T-helper 2 cell treated with Interferon-gamma antibody and Interleukin-4, amounts not matched to agents 5 μg/mL and 100 μg/mL, for 36 hours (primary cell): Measurements from ENCODE around the gene PPARG.
A peak's percentile ranks its signal among the peaks of the same experiment; 100 is the strongest.

Experiments used
- DNase-seq: peaks from one replicate; pipeline ENCODE4 v3.0.0; 2021; ENCODE audit warnings: low spot score
- H3K27ac Mint-ChIP-seq: one replicate; pipeline ENCODE4 v1.8.0; 2021; ENCODE audit warnings: mild to moderate bottlenecking, mixed read lengths
- H3K27me3 Mint-ChIP-seq: one replicate; pipeline ENCODE4 v1.8.0; 2021; ENCODE audit warnings: low read depth, mixed read lengths
- H3K36me3 Mint-ChIP-seq: one replicate; pipeline ENCODE4 v1.8.0; 2021; ENCODE audit warnings: low read depth, mixed read lengths
- H3K4me1 Mint-ChIP-seq: one replicate; pipeline ENCODE4 v1.8.0; 2021; ENCODE audit warnings: low read depth, mixed read lengths
- H3K4me3 Mint-ChIP-seq: one replicate; pipeline ENCODE4 v1.8.0; 2022; ENCODE audit warnings: mild to moderate bottlenecking, moderate library complexity, mixed read lengths
- H3K9me3 Mint-ChIP-seq: one replicate; pipeline ENCODE4 v1.8.0; 2021; ENCODE audit warnings: mixed read lengths

The PPARG gene

DNA sequence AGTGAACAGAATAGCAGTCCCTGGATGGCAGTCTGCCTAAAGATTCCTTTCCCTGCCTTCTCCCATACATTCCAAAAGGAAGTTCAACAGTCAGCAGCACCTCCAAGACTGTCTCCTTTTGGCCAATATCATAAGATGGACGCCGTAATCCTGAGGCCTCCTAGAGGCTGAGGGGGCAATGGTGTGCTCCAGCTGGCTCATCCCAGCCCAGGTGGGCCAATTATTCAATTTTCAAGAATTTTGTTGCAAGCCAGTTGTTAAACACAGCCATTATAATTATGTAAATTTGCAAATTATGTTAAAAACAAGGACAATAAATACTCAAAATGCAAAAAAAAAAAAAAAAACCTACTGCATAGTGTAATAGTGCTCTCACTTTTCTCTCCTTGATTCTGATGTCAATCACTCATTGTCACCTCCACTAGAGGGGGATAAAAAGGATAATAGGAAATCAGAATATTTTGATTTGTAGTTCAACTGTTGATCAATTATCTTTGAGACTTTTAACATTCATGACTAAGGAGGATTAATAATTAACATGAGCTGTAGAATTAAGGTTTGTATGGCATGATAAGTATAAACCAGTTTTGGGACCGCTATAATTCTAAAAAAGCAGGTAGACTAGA lies 40.1 kb downstream of the PPARG start:
- H3K27me3 Mint-ChIP-seq = no peaks in the 10 kb centered on the region
- H3K27ac Mint-ChIP-seq = no peak overlapping the region
- H3K9me3 Mint-ChIP-seq = no peaks in the 10 kb centered on the region
- no peaks in the 10 kb centered on the region for H3K36me3 Mint-ChIP-seq
- no peak for DNase-seq
- H3K4me1 Mint-ChIP-seq = peaks cover 4% of the 10 kb centered on the region
- no peak overlapping the region for H3K4me3 Mint-ChIP-seq

DNA sequence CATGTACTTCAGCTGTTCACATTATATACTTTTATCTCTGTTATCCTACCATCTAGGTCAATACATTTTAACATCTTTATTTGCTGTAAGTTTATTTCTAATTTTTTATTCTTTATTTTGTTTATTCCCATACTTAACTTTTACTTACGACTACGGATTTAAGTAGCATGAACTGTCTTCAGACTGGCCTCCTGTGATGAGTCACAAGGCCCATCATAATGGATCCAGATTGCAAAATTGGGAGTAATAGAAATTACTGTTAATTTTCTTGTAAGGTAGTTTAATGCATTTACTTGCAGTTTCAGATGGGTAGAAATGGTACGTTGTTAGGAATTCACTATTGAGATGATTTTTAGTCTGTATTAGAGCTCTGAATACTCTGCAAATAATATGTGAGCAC lies 45.9 kb downstream of the PPARG start:
- no peak overlapping the region for H3K4me3 Mint-ChIP-seq
- no peak for DNase-seq
- no peaks in the 10 kb centered on the region for H3K9me3 Mint-ChIP-seq
- H3K27me3 Mint-ChIP-seq = no peaks in the 10 kb centered on the region
- no peaks in the 10 kb centered on the region for H3K36me3 Mint-ChIP-seq
- H3K27ac Mint-ChIP-seq = no peak overlapping the region
- H3K4me1 Mint-ChIP-seq = peaks cover 20% of the 10 kb centered on the region

DNA sequence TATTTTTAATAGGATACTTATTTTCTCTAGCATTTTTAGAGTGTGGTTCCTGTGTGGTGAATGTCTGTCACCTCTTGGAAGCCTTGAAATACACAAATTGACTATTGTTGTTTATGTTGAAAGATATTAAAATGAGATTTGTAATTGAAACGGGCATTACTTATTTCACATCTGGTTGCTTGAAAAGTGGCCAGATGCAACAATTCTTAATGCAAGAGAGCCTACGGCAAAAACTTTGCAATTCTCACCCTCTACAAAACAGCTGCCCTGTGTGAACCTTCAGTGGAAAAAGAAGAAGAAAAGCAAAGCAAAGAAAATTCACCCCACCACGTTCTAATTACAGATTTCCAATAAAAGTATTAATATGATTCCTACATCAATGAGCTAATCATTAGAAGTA lies 46.6 kb downstream of the PPARG start:
- Mint-ChIP-seq H3K27ac (no peak overlapping the region), H3K9me3 (no peaks in the 10 kb centered on the region), H3K27me3 (no peaks in the 10 kb centered on the region)

DNA sequence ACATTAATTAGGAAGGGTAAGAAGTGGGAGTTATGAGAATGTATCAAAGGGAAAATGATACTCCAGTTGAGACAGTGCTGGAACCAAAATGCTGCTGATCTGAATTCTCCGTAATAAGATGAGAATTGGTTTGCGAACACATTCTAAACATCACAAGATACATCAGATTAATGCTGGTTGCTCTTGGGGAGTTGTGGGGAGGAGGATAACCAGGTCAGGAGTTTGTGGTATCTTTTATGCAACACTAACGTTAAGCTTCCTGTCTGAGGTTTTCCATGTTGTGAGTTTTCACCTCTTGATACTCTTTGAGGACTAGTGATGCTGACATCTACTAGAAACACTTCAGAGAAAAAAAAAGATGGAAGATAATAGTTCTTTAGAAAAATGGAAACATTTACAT lies 47.2 kb downstream of the PPARG start:
- Mint-ChIP-seq H3K4me1 (peaks cover 20% of the 10 kb centered on the region), H3K4me3 (peak overlapping the region; percentile 65), H3K9me3 (no peaks in the 10 kb centered on the region), H3K36me3 (no peaks in the 10 kb centered on the region), H3K27ac (peak overlapping the region; percentile 60), H3K27me3 (no peaks in the 10 kb centered on the region)
- peak; percentile 51 for DNase-seq

More for the DNA sequence above, 46.6 kb downstream of the PPARG start:
- no peak for DNase-seq
- Mint-ChIP-seq H3K4me3 (peak overlapping the region; percentile 65), H3K36me3 (no peaks in the 10 kb centered on the region), H3K4me1 (peaks cover 20% of the 10 kb centered on the region)

DNA sequence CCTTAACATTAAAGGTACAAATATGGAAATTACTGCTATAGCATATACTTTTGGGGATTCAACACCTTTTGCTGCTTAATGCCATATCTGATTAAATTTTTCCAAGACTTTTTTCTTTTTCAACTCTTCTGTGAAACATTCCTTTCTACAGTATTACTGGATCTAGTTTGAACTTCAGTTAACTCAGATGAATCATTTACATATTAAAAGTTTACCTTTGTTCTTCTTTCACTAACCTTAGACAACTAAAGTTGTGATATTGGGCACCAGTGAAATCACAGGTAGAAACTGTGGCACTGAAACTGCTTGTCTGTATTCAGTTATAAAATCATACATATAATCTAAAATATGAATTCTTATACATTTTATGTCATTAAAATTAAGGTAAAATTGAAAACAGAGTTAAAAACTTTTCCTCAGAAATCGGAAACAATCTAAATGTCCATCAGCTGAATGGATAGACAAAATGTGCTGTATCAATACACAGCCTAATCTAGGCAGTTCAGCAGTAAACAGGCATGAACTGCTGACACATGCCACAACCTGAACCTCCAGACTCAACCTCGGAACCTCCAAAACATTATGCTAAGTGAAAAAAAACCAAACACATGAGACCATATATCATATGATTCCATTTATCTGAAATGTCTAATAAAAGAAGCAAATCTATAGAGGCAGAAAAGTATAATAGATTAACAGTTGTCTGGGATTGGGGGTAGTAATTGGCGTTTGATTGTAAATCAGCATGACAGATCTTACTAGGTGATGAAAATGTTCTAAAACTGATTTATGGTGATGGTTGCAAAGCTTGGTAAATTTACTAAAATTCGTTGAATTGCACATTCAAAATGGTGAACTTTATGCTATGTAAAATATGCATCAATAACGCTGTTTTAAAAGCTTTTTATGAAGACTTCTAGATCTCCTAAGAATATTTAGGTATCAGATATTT lies 50.0 kb downstream of the PPARG start:
- H3K9me3 Mint-ChIP-seq = no peaks in the 10 kb centered on the region
- no peaks in the 10 kb centered on the region for H3K36me3 Mint-ChIP-seq
- no peak overlapping the region for H3K27ac Mint-ChIP-seq
- no peak overlapping the region for H3K4me3 Mint-ChIP-seq
- H3K27me3 Mint-ChIP-seq = no peaks in the 10 kb centered on the region
- no peak for DNase-seq
- H3K4me1 Mint-ChIP-seq = peaks cover 20% of the 10 kb centered on the region

DNA sequence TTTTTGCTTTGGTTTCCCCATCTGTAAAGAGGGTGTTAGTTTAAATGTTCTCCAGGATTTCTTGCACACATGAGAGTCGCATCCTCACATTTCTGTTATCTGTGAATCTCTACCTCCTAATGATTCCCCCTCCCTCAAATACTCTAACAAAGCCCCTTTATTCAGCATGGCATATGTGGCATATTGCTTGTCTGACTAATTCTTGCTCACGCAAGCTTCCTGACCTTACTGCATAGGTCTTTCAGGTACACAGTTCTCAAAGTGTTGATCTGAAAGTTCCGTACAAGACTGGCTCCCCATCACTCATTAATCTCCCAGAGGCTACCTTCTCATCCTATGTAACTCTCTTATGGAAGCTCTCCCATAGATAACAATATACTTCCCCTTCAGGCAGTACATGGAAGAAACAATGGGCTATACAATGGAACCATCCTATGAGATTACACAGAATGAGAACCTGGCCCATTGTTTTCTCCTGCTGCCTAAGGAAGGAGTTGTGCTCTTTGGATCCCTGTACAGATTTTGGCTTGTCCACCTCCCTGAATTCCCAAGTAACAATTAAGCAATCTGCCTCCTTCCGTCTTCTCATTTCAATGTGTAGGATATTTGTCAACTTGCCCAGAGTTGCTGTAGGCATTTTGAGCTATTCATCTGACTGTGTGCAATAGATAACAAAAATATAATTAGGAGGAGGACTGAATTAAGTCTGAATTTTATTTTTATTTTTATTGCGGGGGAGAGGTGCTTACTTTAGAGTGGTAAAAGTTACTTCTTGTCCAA lies 51.0 kb downstream of the PPARG start:
- H3K4me1 Mint-ChIP-seq = peaks cover 20% of the 10 kb centered on the region
- no peaks in the 10 kb centered on the region for H3K27me3 Mint-ChIP-seq
- no peak overlapping the region for H3K4me3 Mint-ChIP-seq
- no peak overlapping the region for H3K27ac Mint-ChIP-seq
- no peaks in the 10 kb centered on the region for H3K36me3 Mint-ChIP-seq
- H3K9me3 Mint-ChIP-seq = no peaks in the 10 kb centered on the region
- DNase-seq = no peak

DNA sequence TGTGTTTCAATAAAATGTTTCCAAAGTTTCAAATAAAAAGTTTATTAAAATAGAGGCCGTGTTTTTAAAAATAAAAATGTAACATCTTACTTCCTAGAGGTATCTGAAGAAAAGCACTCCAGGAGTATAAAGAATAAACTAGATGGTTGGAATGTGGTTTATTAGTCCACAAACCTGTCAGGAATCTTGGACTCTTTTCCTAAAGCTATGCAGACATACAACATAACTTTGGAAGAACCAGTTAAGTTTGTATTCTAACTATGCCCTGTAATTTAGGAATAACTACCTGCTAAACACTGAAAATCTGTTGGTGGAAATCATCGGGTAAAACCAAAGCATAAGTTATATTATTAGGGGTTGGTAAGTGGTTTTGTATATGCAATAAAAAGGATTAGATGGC lies 51.6 kb downstream of the PPARG start:
- DNase-seq = no peak
- H3K27me3 Mint-ChIP-seq = no peaks in the 10 kb centered on the region

DNA sequence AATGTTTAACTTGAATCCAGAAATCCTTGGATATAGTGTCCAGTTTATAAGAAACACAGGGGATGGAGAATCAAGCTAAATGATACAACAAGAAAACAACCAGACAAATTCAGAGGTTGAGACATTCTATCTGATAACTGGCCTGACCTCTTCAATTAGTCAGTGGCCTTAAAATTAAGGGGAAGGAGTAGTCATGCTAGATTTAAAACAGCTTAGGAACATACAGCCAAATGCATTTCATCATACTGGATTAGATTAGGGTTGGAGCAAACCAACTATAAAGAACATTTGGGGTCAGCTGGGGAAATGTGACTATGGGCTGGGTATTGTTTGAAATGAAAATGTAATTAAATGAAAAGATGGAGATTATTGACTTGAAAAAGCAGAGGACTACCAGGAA lies 53.3 kb downstream of the PPARG start:
- Mint-ChIP-seq H3K27ac (no peak overlapping the region), H3K4me3 (no peak overlapping the region), H3K36me3 (no peaks in the 10 kb centered on the region), H3K9me3 (no peaks in the 10 kb centered on the region), H3K27me3 (no peaks in the 10 kb centered on the region), H3K4me1 (peaks cover 9% of the 10 kb centered on the region)
- no peak for DNase-seq

More for the DNA sequence above, 51.6 kb downstream of the PPARG start:
- Mint-ChIP-seq H3K9me3 (no peaks in the 10 kb centered on the region), H3K36me3 (no peaks in the 10 kb centered on the region), H3K27ac (no peak overlapping the region), H3K4me1 (peaks cover 19% of the 10 kb centered on the region), H3K4me3 (no peak overlapping the region)

DNA sequence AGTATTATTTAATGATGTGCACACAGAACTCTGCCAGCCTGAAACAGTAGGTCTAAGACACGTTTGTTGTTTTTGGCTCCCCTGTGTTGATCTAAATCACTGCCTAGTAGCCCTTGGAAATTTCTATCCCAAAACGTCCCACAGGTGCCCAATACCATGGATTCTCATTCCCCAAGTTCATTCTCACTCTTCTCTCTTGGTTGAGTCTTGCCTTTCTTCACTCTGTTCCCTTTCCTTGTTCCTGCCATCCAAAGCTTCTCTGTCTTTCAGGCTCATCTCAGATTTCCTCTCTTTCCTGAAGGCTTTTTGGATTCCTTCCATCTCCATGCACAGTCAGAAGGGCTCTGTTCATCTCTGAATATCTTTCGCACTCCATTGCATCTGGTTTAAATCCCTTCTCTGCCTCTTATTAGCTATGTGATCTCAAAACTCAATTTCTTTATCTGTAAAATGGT lies 54.2 kb downstream of the PPARG start:
- Mint-ChIP-seq H3K27ac (no peak overlapping the region), H3K36me3 (no peaks in the 10 kb centered on the region), H3K4me3 (no peak overlapping the region), H3K9me3 (no peaks in the 10 kb centered on the region), H3K27me3 (peaks cover 4% of the 10 kb centered on the region), H3K4me1 (peaks cover 7% of the 10 kb centered on the region)
- DNase-seq = no peak

DNA sequence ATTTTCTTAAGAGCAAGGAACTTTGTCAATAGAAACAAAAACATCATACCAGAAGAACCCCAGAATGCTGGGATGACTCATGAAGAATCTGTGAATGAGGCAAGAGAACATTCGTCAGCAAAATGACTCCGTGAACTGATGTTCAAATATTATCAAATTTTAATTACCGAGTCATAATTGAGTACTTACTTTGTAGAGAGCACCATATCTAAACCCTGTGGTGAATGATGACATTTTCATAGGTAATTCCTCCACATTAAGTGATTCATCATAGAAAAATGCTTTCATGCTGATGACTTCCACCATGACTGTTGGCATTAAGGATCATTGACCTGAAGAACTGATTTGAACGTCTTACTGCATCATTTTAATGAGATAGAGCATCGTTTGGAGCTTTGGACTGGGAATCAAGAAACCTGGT lies 56.3 kb downstream of the PPARG start:
- no peak for DNase-seq
- peaks cover 4% of the 10 kb centered on the region for H3K27me3 Mint-ChIP-seq
- no peak overlapping the region for H3K27ac Mint-ChIP-seq
- H3K36me3 Mint-ChIP-seq = no peaks in the 10 kb centered on the region
- no peaks in the 10 kb centered on the region for H3K9me3 Mint-ChIP-seq
- H3K4me1 Mint-ChIP-seq = peaks cover 7% of the 10 kb centered on the region
- no peak overlapping the region for H3K4me3 Mint-ChIP-seq

DNA sequence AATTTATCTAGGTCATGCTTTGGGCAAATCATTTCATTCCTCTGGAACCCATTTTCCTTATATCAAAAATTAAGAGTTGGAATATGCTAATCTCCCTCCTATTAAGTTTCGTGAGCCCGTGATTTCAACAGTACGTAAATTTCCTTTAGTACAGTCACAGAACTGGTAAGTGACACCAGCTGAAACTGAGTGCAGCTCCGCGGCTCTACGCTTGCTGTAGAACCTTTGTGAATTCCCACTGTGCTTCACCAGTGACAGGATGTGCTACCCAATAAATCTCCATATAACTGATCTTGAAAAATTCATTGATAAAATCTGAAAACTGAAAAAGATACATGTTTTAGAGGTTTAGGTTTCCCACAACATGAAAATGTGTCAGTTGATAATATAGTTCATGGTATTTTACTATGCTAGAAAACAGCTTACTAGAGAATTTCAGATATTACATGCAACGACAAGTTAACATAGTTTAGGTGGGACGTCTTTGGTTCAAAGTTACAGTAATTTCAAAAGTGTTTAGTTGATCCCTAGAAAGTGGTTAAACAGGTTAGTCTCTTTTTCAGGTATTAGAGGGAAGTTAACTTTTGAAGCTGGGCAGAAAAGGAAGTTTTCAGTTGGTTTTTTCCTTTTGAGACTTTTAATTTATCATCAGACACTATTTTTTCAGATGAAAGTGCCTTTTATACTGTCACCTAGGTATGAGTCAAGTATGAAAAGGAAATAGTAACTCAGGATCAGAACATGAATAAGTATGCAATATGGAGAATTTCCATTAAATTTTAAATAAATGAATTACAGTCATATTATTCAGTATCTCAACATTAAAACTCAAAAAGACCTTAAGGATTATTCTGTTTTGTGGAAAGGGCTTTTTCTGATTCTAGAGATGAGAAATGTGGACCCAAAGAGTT lies 57.0 kb downstream of the PPARG start:
- peaks cover 7% of the 10 kb centered on the region for H3K4me1 Mint-ChIP-seq
- peak overlapping the region; percentile 59 for H3K27ac Mint-ChIP-seq
- H3K36me3 Mint-ChIP-seq = no peaks in the 10 kb centered on the region
- H3K9me3 Mint-ChIP-seq = no peaks in the 10 kb centered on the region
- peak; percentile 24 for DNase-seq
- H3K27me3 Mint-ChIP-seq = peaks cover 4% of the 10 kb centered on the region
- peak overlapping the region; percentile 47 for H3K4me3 Mint-ChIP-seq

DNA sequence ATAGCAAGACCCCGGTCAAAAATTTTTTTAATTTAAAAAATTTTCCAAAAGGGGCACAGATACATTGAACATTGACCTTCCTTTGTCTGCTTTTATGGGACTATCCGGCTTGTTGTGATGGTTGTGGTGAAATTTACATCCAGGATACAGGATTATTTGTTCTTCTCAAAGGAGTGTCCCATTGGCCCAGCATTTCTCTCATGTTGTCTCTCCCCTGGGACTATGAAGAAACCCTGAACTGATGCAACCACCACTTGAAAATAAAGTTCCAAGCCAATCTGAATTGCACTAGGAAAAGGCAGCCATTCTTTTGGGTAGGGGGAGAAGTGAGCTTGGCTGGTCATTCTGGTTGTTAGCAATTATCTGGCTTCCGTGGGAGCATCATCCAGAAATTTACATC lies 58.4 kb downstream of the PPARG start:
- Mint-ChIP-seq H3K4me3 (no peak overlapping the region), H3K9me3 (no peaks in the 10 kb centered on the region)

More for the DNA sequence above, 58.4 kb downstream of the PPARG start:
- H3K27ac Mint-ChIP-seq = no peak overlapping the region
- H3K36me3 Mint-ChIP-seq = no peaks in the 10 kb centered on the region
- DNase-seq = no peak
- H3K4me1 Mint-ChIP-seq = peaks cover 7% of the 10 kb centered on the region
- H3K27me3 Mint-ChIP-seq = peaks cover 10% of the 10 kb centered on the region
